Islet precursor cell (in vitro differentiated cells): ENCODE results near the gene IMMP2L.

Experiments
- DNase-seq: peaks from one replicate; pipeline ENCODE4 v3.0.0-alpha.2; 2018

IMMP2L gene

GRCh38 chr7:110650328-110650727, 912.0 kb downstream of the IMMP2L start:
- DNase-seq, result no peak

GRCh38 chr7:110647266-110647665, 915.0 kb downstream of the IMMP2L start:
- DNase-seq, result no peak

- no peak for DNase-seq
Measured at GRCh38 chr7:110646804-110647203, 915.5 kb downstream of the IMMP2L start.

- DNase-seq, result no peak
Measured at GRCh38 chr7:110645616-110646015, 916.7 kb downstream of the IMMP2L start.

- no peak for DNase-seq
Measured at GRCh38 chr7:110645060-110645459, 917.2 kb downstream of the IMMP2L start.

GRCh38 chr7:110637252-110637651, 925.0 kb downstream of the IMMP2L start:
- DNase-seq, result no peak

- DNase-seq, result no peak
Measured at GRCh38 chr7:110633313-110633712, 929.0 kb downstream of the IMMP2L start.

GRCh38 chr7:110626414-110626813, 935.9 kb downstream of the IMMP2L start:
- no peak for DNase-seq

GRCh38 chr7:110625294-110625693, 937.0 kb downstream of the IMMP2L start:
- no peak for DNase-seq

- DNase-seq, result no peak
Measured at GRCh38 chr7:110623436-110623835, 938.9 kb downstream of the IMMP2L start.

- no peak for DNase-seq
Measured at GRCh38 chr7:110621289-110621688, 941.0 kb downstream of the IMMP2L start.

GRCh38 chr7:110620110-110620735, 942.1 kb downstream of the IMMP2L start:
- DNase-seq, result no peak
